HEK293T (cell line): ENCODE data around the gene FNDC1.

Experiments used
- CTCF ChIA-PET: fragments of 350-600 bp; formaldehyde crosslinking; extraction: SDS; loops from one replicate; lab custom pipeline; 2021; ENCODE audit warnings: antibody characterized with exemption, inconsistent platforms; lab: Yijun Ruan, JAX
- POLR2A ChIA-PET: fragments of 350-600 bp; formaldehyde crosslinking; extraction: SDS; loops from one replicate; lab custom pipeline; 2020; ENCODE audit warnings: antibody characterized with exemption, inconsistent platforms; lab: Yijun Ruan, JAX
- DNase-seq: peaks from one replicate; pipeline ENCODE4 v3.0.0; 2012; ENCODE audit warnings: mixed read lengths; ENCODE audit errors: extremely low spot score
- ARNT ChIP-seq: fragments of 450-650 bp; IDR thresholded peaks from 2 replicates; pipeline ENCODE4 v1.6.1; 2017; ENCODE audit warnings: mild to moderate bottlenecking
- BHLHE40 ChIP-seq: fragments of 450-650 bp; IDR thresholded peaks from 2 replicates; pipeline ENCODE4 v1.6.1; 2016; ENCODE audit warnings: mild to moderate bottlenecking, moderate library complexity, borderline replicate concordance
- CTBP1 ChIP-seq: fragments of 450-650 bp; IDR thresholded peaks from 2 replicates; pipeline ENCODE4 v1.6.1; 2016; ENCODE audit warnings: borderline replicate concordance
- ELF4 ChIP-seq: fragments of 450-650 bp; IDR thresholded peaks from 2 replicates; pipeline ENCODE4 v1.6.1; 2017; ENCODE audit warnings: antibody characterized with exemption
- FOXA1 ChIP-seq: fragments of 450-650 bp; IDR thresholded peaks from 2 replicates; pipeline ENCODE4 v1.6.1; 2016; ENCODE audit warnings: mild to moderate bottlenecking
- FOXK2 ChIP-seq: fragments of 450-650 bp; IDR thresholded peaks from 2 replicates; pipeline ENCODE4 v1.6.1; 2016; ENCODE audit warnings: mild to moderate bottlenecking
- FOXM1 ChIP-seq: fragments of 450-650 bp; IDR thresholded peaks from 2 replicates; pipeline ENCODE4 v1.6.1; 2017; ENCODE audit warnings: mild to moderate bottlenecking, borderline replicate concordance
- HDGF ChIP-seq: fragments of 450-650 bp; IDR thresholded peaks from 2 replicates; pipeline ENCODE4 v1.6.1; 2017; ENCODE audit warnings: antibody characterized with exemption, borderline replicate concordance
- L3MBTL2 ChIP-seq: fragments of 450-650 bp; conservative IDR thresholded peaks from 2 replicates; pipeline ENCODE4 v1.6.1; 2016; ENCODE audit warnings: mild to moderate bottlenecking
- LEF1 ChIP-seq: fragments of 450-650 bp; IDR thresholded peaks from 2 replicates; pipeline ENCODE4 v1.6.1; 2017; ENCODE audit warnings: mild to moderate bottlenecking, borderline replicate concordance
- NFRKB ChIP-seq: fragments of 450-650 bp; IDR thresholded peaks from 2 replicates; pipeline ENCODE4 v1.6.1; 2016; ENCODE audit warnings: mild to moderate bottlenecking, moderate library complexity
- PKNOX1 ChIP-seq: fragments of 450-650 bp; IDR thresholded peaks from 2 replicates; pipeline ENCODE4 v1.6.1; 2016
- SP1 ChIP-seq: fragments of 450-650 bp; IDR thresholded peaks from 2 replicates; pipeline ENCODE4 v1.6.1; 2017
- SUZ12 ChIP-seq: fragments of 450-650 bp; IDR thresholded peaks from 2 replicates; pipeline ENCODE4 v1.6.1; 2016; ENCODE audit warnings: mild to moderate bottlenecking
- TARDBP ChIP-seq: fragments of 450-650 bp; IDR thresholded peaks from 2 replicates; pipeline ENCODE4 v1.6.1; 2016
- ZNF384 ChIP-seq: fragments of 450-650 bp; IDR thresholded peaks from 2 replicates; pipeline ENCODE4 v1.6.1; 2016

Gene FNDC1

GRCh38 chr6:159257846-159258245, 88.6 kb downstream of the FNDC1 start:
- ChIA-PET POLR2A (no interaction called here), CTCF (no interaction called here)
- no peak for DNase-seq
- TF ChIP-seq ZNF384, result no peak
- no peak for TF ChIP-seq FOXA1
- TF ChIP-seq LEF1, result no peak
- no peak for TF ChIP-seq L3MBTL2
- no peak for TF ChIP-seq FOXK2
- no peak for TF ChIP-seq ARNT
- TF ChIP-seq CTBP1, result no peak
- no peak for TF ChIP-seq ELF4
- no peak for TF ChIP-seq HDGF
- TF ChIP-seq FOXM1, result no peak
- TF ChIP-seq SP1, result no peak
- no peak for TF ChIP-seq SUZ12

- ChIA-PET POLR2A (no interaction called here), CTCF (interaction anchor here (1.2 kb wide), 1 partner anchor 9 kb away, joined by 4 read pairs; no protein-coding TSS in a partner anchor)
- no peak for DNase-seq
- TF ChIP-seq TARDBP (no peak), CTBP1 (no peak), LEF1 (no peak), ARNT (no peak), L3MBTL2 (no peak), BHLHE40 (no peak), HDGF (no peak), FOXM1 (no peak), NFRKB (no peak), PKNOX1 (no peak), FOXK2 (no peak), SP1 (no peak), FOXA1 (no peak), ELF4 (no peak), SUZ12 (no peak)
Observed at GRCh38 chr6:159259441-159260125, 90.4 kb downstream of the FNDC1 start.

- TF ChIP-seq NFRKB, result no peak
- no peak for TF ChIP-seq L3MBTL2
- no peak for TF ChIP-seq HDGF
- no peak for TF ChIP-seq FOXK2
- no peak for TF ChIP-seq PKNOX1
- TF ChIP-seq TARDBP, result no peak
- TF ChIP-seq LEF1, result no peak
- TF ChIP-seq SP1, result no peak
- no peak for TF ChIP-seq ELF4
- no peak for TF ChIP-seq FOXM1
- no peak for DNase-seq
- ChIA-PET POLR2A (no interaction called here), CTCF (interaction anchor here (1.2 kb wide), 1 partner anchor 10 kb away, joined by 4 read pairs; no protein-coding TSS in a partner anchor)
Observed at GRCh38 chr6:159260208-159260607, 91.0 kb downstream of the FNDC1 start.

GRCh38 chr6:159261995-159262394, 92.8 kb downstream of the FNDC1 start:
- TF ChIP-seq FOXA1, result no peak
- TF ChIP-seq LEF1, result no peak
- no peak for TF ChIP-seq FOXM1
- TF ChIP-seq HDGF, result no peak
- no peak for TF ChIP-seq ZNF384
- ChIA-PET CTCF (interaction anchor here (2.3 kb wide), 1 partner anchor 9 kb away, joined by 12 read pairs; no protein-coding TSS in a partner anchor), POLR2A (no interaction called here)
- DNase-seq, result no peak

GRCh38 chr6:159262586-159262985, 93.4 kb downstream of the FNDC1 start:
- DNase-seq, result no peak
- CTCF ChIA-PET, result interaction anchor here (2.3 kb wide), 1 partner anchor 10 kb away, joined by 12 read pairs; no protein-coding TSS in a partner anchor
- no peak for TF ChIP-seq ARNT
- POLR2A ChIA-PET, result no interaction called here

GRCh38 chr6:159267165-159267564, 98.0 kb downstream of the FNDC1 start:
- POLR2A ChIA-PET, result no interaction called here
- TF ChIP-seq FOXM1, result no peak
- TF ChIP-seq SUZ12, result no peak
- no peak for TF ChIP-seq ARNT
- no peak for TF ChIP-seq NFRKB
- no peak for TF ChIP-seq BHLHE40
- no peak for TF ChIP-seq TARDBP
- no peak for TF ChIP-seq ZNF384
- no peak for TF ChIP-seq L3MBTL2
- no peak for TF ChIP-seq CTBP1
- no peak for TF ChIP-seq HDGF
- no peak for TF ChIP-seq ELF4
- TF ChIP-seq FOXK2, result no peak
- TF ChIP-seq LEF1, result no peak
- TF ChIP-seq SP1, result no peak
- no peak for TF ChIP-seq PKNOX1
- TF ChIP-seq FOXA1, result no peak
- peak; percentile 48 for DNase-seq
- CTCF ChIA-PET, result interaction anchor here (1.5 kb wide), 1 partner anchor 14 kb away, joined by 5 read pairs; no protein-coding TSS in a partner anchor
